ENCODE data around the gene TEAD3. TPM values are rescaled to one million over a fixed set of nuclear protein-coding genes. Genes with fewer than 3 reads are reported as not detected.

TEAD3 gene
- total and polyA plus RNA-seq, 10 of the 15 experiments (the other 5 are each of a cell fraction or from before 2014, with no cell fraction given) = 0.02 to 0.28 (median 0.18) TPM; not detected in 5

DNA sequence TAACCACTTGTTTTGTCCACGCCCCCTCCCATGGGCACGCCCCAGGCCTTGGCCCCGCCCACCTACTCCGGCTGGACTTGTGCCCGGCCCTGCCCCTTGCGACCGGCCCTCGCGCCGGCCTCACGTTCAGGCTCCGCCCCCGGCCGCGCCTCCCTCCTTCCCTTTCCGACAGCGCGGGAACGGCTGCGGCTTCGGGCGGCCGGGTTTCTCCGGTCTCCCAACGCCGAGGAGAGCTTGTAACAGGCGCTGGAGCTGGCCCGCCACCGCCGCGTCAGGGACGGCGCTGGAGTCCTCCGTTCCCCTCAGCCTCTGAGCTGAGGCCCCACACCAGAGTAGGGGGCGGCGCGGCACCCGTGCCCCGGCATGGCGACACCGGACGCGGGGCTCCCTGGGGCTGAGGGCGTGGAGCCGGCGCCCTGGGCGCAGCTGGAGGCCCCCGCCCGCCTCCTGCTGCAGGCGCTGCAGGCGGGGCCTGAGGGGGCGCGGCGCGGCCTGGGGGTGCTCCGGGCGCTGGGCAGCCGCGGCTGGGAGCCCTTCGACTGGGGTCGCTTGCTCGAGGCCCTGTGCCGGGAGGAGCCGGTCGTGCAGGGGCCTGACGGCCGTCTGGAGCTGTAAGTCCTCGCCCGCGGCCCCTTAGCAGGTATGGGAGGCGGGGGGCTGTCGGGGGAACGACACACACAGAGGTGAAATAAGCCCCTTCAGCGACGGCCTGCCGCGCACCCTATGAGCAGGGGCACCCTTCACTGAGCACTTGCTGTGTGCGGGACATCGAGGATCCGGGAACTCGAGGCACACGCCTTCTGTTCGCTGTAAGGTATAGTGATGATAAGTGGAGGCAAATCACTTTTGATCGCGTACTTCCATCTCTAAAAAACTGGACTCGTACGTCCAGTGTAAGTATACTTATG is 44.4 kb downstream of the TEAD3 start, which contains the start of gene FANCE (continued):
- TF ChIP-seq, protein P1, sequence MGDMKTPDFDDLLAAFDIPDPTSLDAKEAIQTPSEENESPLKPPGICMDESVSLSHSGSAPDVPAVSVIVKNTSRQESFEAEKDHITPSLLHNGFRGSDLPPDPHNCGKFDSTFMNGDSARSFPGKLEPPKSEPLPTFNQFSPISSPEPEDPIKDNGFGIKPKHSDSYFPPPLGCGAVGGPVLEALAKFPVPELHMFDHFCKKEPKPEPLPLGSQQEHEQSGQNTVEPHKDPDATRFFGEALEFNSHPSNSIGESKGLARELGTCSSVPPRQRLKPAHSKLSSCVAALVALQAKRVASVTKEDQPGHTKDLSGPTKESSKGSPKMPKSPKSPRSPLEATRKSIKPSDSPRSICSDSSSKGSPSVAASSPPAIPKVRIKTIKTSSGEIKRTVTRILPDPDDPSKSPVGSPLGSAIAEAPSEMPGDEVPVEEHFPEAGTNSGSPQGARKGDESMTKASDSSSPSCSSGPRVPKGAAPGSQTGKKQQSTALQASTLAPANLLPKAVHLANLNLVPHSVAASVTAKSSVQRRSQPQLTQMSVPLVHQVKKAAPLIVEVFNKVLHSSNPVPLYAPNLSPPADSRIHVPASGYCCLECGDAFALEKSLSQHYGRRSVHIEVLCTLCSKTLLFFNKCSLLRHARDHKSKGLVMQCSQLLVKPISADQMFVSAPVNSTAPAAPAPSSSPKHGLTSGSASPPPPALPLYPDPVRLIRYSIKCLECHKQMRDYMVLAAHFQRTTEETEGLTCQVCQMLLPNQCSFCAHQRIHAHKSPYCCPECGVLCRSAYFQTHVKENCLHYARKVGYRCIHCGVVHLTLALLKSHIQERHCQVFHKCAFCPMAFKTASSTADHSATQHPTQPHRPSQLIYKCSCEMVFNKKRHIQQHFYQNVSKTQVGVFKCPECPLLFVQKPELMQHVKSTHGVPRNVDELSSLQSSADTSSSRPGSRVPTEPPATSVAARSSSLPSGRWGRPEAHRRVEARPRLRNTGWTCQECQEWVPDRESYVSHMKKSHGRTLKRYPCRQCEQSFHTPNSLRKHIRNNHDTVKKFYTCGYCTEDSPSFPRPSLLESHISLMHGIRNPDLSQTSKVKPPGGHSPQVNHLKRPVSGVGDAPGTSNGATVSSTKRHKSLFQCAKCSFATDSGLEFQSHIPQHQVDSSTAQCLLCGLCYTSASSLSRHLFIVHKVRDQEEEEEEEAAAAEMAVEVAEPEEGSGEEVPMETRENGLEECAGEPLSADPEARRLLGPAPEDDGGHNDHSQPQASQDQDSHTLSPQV (IDR thresholded peaks at IDR 0.05) = no peak
- TF ChIP-seq CREM (IDR thresholded peaks at IDR 0.05; ENCODE audit: low read depth) (no peak), WRNIP1 (IDR thresholded peaks at IDR 0.05; ENCODE audit: borderline replicate concordance, low read depth, low read length) (no peak), CBFB (IDR thresholded peaks at IDR 0.05; ENCODE audit: low read depth) (no peak), BCL11A (IDR thresholded peaks at IDR 0.05; ENCODE audit: low read depth, low read length) (no peak), SMAD1 (IDR thresholded peaks at IDR 0.05; ENCODE audit: low read depth, partially characterized antibody) (no peak), CBX3 (IDR thresholded peaks at IDR 0.05; ENCODE audit: borderline replicate concordance, low read depth) (no peak), MYB (IDR thresholded peaks at IDR 0.05; ENCODE audit: borderline replicate concordance, low read depth, low read length) (no peak), YBX1 (IDR thresholded peaks at IDR 0.05) (no peak), TAF1 (IDR thresholded peaks at IDR 0.05; ENCODE audit: borderline replicate concordance, low read depth, low read length) (no peak), ZNF207 (IDR thresholded peaks at IDR 0.05; ENCODE audit: borderline replicate concordance) (peak; percentile 73; the same call in 1 of the 2 replicates), MEF2B (IDR thresholded peaks at IDR 0.05; ENCODE audit: partially characterized antibody, poor library complexity, severe bottlenecking) (no peak), NR2F1 (conservative IDR thresholded peaks at IDR 0.05) (peak; percentile 56; the same call in 1 of the 2 replicates), RAD51 (IDR thresholded peaks at IDR 0.05) (no peak), SREBF1 (IDR thresholded peaks at IDR 0.05; ENCODE audit: low read length) (no peak), ZNF24 (IDR thresholded peaks at IDR 0.05) (0 out of 2 replicates have a peak, but pooled peaks have one; percentile 8)
- TF ChIP-seq, protein P2, sequence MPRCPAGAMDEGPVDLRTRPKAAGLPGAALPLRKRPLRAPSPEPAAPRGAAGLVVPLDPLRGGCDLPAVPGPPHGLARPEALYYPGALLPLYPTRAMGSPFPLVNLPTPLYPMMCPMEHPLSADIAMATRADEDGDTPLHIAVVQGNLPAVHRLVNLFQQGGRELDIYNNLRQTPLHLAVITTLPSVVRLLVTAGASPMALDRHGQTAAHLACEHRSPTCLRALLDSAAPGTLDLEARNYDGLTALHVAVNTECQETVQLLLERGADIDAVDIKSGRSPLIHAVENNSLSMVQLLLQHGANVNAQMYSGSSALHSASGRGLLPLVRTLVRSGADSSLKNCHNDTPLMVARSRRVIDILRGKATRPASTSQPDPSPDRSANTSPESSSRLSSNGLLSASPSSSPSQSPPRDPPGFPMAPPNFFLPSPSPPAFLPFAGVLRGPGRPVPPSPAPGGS (IDR thresholded peaks at IDR 0.05; ENCODE audit: borderline replicate concordance, insufficient read depth, low read depth, low read length, poor library complexity, severe bottlenecking) = no peak
- TF ChIP-seq, protein P3, sequence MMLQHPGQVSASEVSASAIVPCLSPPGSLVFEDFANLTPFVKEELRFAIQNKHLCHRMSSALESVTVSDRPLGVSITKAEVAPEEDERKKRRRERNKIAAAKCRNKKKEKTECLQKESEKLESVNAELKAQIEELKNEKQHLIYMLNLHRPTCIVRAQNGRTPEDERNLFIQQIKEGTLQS (IDR thresholded peaks at IDR 0.05; ENCODE audit: borderline replicate concordance, extremely low read depth, low read depth, low read length) = no peak
- TF ChIP-seq, protein P4, sequence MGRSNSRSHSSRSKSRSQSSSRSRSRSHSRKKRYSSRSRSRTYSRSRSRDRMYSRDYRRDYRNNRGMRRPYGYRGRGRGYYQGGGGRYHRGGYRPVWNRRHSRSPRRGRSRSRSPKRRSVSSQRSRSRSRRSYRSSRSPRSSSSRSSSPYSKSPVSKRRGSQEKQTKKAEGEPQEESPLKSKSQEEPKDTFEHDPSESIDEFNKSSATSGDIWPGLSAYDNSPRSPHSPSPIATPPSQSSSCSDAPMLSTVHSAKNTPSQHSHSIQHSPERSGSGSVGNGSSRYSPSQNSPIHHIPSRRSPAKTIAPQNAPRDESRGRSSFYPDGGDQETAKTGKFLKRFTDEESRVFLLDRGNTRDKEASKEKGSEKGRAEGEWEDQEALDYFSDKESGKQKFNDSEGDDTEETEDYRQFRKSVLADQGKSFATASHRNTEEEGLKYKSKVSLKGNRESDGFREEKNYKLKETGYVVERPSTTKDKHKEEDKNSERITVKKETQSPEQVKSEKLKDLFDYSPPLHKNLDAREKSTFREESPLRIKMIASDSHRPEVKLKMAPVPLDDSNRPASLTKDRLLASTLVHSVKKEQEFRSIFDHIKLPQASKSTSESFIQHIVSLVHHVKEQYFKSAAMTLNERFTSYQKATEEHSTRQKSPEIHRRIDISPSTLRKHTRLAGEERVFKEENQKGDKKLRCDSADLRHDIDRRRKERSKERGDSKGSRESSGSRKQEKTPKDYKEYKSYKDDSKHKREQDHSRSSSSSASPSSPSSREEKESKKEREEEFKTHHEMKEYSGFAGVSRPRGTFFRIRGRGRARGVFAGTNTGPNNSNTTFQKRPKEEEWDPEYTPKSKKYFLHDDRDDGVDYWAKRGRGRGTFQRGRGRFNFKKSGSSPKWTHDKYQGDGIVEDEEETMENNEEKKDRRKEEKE (IDR thresholded peaks at IDR 0.05) = no peak
- TF ChIP-seq, protein P5, sequence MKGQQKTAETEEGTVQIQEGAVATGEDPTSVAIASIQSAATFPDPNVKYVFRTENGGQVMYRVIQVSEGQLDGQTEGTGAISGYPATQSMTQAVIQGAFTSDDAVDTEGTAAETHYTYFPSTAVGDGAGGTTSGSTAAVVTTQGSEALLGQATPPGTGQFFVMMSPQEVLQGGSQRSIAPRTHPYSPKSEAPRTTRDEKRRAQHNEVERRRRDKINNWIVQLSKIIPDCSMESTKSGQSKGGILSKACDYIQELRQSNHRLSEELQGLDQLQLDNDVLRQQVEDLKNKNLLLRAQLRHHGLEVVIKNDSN (IDR thresholded peaks at IDR 0.05; ENCODE audit: borderline replicate concordance, extremely low read length, insufficient read depth, low read depth, low read length) = no peak

Data from GM12878 (cell line).